Measurements from ENCODE around the gene KIF26B. TPM values are rescaled to one million over a fixed set of nuclear protein-coding genes. Genes with fewer than 3 reads are reported as not detected.

The KIF26B gene
- total RNA-seq, 2 experiments from 2014 or later: not detected

DNA sequence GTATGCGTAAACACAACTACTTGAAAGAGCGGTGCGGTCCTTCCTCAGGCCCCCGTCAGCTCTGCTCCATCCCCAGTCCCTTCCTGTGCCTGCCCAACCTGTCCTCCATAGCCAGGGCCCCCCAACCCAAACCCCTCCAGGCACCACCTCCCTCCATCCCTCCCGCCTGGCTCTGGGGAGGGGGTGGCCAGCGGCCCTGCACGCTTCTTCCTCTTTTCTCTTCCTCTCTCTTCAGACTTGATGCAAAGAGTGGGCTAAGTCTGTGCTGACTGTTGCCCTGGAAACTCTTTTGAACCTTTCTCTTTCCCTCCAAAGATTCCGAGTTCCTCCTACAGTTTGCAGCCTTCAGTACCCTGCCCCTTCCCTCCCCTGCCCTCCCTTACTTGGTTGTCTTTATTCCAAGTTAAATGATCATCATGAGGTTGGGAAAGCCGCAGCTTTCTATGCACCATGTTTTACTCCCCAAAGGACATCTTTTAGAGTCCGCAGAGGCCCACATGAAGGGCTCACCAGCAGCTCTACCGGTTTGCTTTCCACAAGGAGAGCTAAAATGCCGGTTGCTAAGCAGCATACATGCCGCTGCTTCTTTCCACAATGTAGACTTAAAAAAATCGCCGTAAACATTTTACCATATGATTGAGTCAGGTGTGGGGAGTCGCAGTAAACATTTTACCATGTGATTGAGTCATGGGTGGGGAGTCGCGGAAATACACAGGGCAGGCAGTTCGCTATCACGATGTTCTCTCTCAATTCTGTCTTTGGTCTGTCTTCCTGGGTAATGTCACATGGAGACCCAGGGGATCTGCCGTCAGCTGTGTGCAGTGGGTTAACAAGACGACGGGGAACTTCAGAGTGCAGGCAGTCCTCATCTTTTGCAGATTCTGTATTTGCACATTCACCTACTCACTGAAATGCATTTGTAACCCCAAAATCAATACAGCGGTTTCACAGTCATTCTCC lies 525.3 kb downstream of the KIF26B start:
- peak; percentile 19 for DNase-seq (ENCODE audit: low spot score)
- no TSS peak for BruUV-seq (replicated peaks)
- TF ChIP-seq, protein P1, sequence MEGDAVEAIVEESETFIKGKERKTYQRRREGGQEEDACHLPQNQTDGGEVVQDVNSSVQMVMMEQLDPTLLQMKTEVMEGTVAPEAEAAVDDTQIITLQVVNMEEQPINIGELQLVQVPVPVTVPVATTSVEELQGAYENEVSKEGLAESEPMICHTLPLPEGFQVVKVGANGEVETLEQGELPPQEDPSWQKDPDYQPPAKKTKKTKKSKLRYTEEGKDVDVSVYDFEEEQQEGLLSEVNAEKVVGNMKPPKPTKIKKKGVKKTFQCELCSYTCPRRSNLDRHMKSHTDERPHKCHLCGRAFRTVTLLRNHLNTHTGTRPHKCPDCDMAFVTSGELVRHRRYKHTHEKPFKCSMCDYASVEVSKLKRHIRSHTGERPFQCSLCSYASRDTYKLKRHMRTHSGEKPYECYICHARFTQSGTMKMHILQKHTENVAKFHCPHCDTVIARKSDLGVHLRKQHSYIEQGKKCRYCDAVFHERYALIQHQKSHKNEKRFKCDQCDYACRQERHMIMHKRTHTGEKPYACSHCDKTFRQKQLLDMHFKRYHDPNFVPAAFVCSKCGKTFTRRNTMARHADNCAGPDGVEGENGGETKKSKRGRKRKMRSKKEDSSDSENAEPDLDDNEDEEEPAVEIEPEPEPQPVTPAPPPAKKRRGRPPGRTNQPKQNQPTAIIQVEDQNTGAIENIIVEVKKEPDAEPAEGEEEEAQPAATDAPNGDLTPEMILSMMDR (conservative IDR thresholded peaks at IDR 0.05; ENCODE audit: low read length): no peak
- no peak for TF ChIP-seq EZH2phosphoT487 (IDR thresholded peaks at IDR 0.05; ENCODE audit: borderline replicate concordance, low read depth, low read length)
- no peak overlapping the region for H3K4me3 ChIP-seq (ENCODE audit: low read depth, low read length, poor library complexity, severe bottlenecking)
- H3K9me3 ChIP-seq (ENCODE audit: low read length): no peaks in the 10 kb centered on the region
- ChIA-PET CTCF (ENCODE audit: unreplicated experiment) (no interaction called here), POLR2A (interaction anchor here (0.6 to 0.7 kb wide), 2 partner anchors 24 to 843 kb away, joined by 3 read pairs; no protein-coding TSS in a partner anchor)
- H3K27ac ChIP-seq (ENCODE audit: low read depth, low read length, poor library complexity, severe bottlenecking): no peak overlapping the region
- intact Hi-C loops (cut with micrococcal nuclease; ENCODE audit: unreplicated experiment): no loop called here
- no peaks in the 10 kb centered on the region for H3K36me3 ChIP-seq (ENCODE audit: insufficient read depth, low read length)
- H4K20me1 ChIP-seq (ENCODE audit: insufficient read depth, low read length): no peaks in the 10 kb centered on the region
- H2AFZ ChIP-seq (ENCODE audit: low read length): 0 out of 2 replicates have a peak overlapping the region, but pooled peaks have one; percentile 12
- H3K9me2 ChIP-seq (ENCODE audit: insufficient read depth, low read length): no peaks in the 10 kb centered on the region
- H3K4me2 ChIP-seq (ENCODE audit: low read length): 0 out of 2 replicates have a peak overlapping the region, but pooled peaks have one; percentile 4
- no peaks in the 10 kb centered on the region for H3K79me2 ChIP-seq (ENCODE audit: insufficient read depth, low read depth, low read length)
- peaks cover 8% of the 10 kb centered on the region for H3K4me1 ChIP-seq (ENCODE audit: insufficient read depth, low read length, poor library complexity, severe bottlenecking)

DNA sequence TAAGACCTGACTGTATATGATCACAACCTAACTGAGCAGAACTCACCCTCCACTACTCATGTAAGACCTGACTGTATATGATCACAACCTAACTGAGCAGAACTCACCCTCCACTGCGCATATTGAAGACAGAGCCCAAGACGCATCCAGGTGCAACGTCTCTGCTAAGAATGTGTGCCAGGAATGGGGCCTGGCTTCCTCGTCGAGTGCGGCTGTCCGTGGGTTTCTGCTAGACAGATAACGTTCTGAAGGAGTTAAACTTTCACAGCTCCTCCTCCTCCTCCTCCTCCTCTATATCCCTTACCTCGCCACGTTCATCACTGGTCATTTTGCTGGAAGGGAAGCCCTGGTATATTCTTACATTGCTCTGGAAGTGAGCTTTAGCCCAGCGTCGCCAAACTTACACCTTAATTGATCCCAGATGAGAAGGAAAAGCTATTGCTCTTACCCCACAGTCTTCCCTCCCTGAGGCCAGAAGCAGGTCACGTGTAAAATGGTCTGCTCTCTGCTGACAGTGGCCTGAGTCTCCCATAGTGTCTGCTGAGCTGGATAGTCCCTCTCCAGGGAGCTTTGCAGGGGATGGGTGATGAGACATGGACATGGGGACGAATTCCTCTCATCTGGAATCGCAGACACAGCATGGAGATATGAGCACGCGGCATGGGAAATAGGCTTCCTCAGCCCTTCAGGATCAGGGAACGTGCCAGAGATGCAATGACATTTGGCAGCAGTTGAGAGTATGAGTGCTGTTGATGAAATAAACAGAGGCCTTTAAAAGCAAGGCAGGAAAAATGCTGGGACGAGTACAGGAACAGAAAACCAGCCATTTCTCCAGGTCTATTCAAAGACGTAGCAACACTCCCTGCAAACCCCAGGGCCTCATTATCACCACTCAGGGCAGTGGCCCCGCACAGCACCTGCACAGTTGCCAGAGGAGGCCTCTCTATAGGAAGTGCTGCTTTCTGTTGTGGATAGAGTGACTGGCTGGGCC lies 528.1 kb downstream of the KIF26B start:
- H2AFZ ChIP-seq (ENCODE audit: low read length): no peak overlapping the region
- no peaks in the 10 kb centered on the region for H3K9me2 ChIP-seq (ENCODE audit: insufficient read depth, low read length)
- H3K4me2 ChIP-seq (ENCODE audit: low read length): no peak overlapping the region
- no peak overlapping the region for H3K27ac ChIP-seq (ENCODE audit: low read depth, low read length, poor library complexity, severe bottlenecking)
- peaks cover 8% of the 10 kb centered on the region for H3K4me1 ChIP-seq (ENCODE audit: insufficient read depth, low read length, poor library complexity, severe bottlenecking)
- TF ChIP-seq EZH2phosphoT487 (IDR thresholded peaks at IDR 0.05; ENCODE audit: borderline replicate concordance, low read depth, low read length): no peak
- BruUV-seq (replicated peaks): no TSS peak
- no peak for DNase-seq (ENCODE audit: low spot score)
- no peaks in the 10 kb centered on the region for H3K36me3 ChIP-seq (ENCODE audit: insufficient read depth, low read length)
- no peak overlapping the region for H3K4me3 ChIP-seq (ENCODE audit: low read depth, low read length, poor library complexity, severe bottlenecking)
- no peaks in the 10 kb centered on the region for H4K20me1 ChIP-seq (ENCODE audit: insufficient read depth, low read length)
- intact Hi-C loops (cut with micrococcal nuclease; ENCODE audit: unreplicated experiment): no loop called here
- H3K79me2 ChIP-seq (ENCODE audit: insufficient read depth, low read depth, low read length): no peaks in the 10 kb centered on the region
- CTCF ChIA-PET (ENCODE audit: unreplicated experiment): interaction anchor here (0.6 kb wide), 1 partner anchor 25 kb away, joined by 3 read pairs; no protein-coding TSS in a partner anchor
- H3K9me3 ChIP-seq (ENCODE audit: low read length): no peaks in the 10 kb centered on the region
- POLR2A ChIA-PET: interaction anchor here (0.6 kb wide), 1 partner anchor 605 kb away, joined by 3 read pairs; no protein-coding TSS in a partner anchor

DNA sequence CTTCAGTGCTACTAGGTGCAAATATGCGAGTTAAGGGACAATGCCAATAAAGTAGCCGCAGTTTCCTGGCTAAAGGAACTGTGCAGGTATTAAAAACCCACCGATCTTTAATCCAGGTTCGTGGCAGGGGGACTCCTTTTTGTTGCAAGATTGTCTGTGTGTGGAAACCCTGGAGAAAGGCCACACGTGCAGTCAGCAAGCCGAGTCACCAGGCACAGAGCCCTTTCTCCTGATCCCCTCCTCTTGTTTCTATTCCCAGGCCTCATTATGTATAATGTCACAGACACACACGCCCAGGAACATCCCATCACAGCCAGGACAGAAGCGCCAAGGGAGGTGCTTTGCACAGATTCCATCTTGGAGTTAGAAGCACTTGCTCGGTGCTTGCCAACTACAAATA lies 528.9 kb downstream of the KIF26B start:
- H2AFZ ChIP-seq (ENCODE audit: low read length): no peak overlapping the region
- TF ChIP-seq, protein P1 (conservative IDR thresholded peaks at IDR 0.05; ENCODE audit: low read length): no peak
- TF ChIP-seq EZH2phosphoT487 (IDR thresholded peaks at IDR 0.05; ENCODE audit: borderline replicate concordance, low read depth, low read length): no peak
- H3K4me3 ChIP-seq (ENCODE audit: low read depth, low read length, poor library complexity, severe bottlenecking): no peak overlapping the region
- intact Hi-C loops (cut with micrococcal nuclease; ENCODE audit: unreplicated experiment): no loop called here
- H3K27ac ChIP-seq (ENCODE audit: low read depth, low read length, poor library complexity, severe bottlenecking): no peak overlapping the region
- H3K9me2 ChIP-seq (ENCODE audit: insufficient read depth, low read length): no peaks in the 10 kb centered on the region
- no peaks in the 10 kb centered on the region for H3K9me3 ChIP-seq (ENCODE audit: low read length)
- no peaks in the 10 kb centered on the region for H3K36me3 ChIP-seq (ENCODE audit: insufficient read depth, low read length)
- no peak for DNase-seq (ENCODE audit: low spot score)
- ChIA-PET CTCF (ENCODE audit: unreplicated experiment) (no interaction called here), POLR2A (no interaction called here)
- H3K4me1 ChIP-seq (ENCODE audit: insufficient read depth, low read length, poor library complexity, severe bottlenecking): peaks cover 8% of the 10 kb centered on the region
- H3K79me2 ChIP-seq (ENCODE audit: insufficient read depth, low read depth, low read length): no peaks in the 10 kb centered on the region
- H4K20me1 ChIP-seq (ENCODE audit: insufficient read depth, low read length): no peaks in the 10 kb centered on the region
- BruUV-seq (replicated peaks): no TSS peak
- no peak overlapping the region for H3K4me2 ChIP-seq (ENCODE audit: low read length)

Data from OCI-LY7 (cell line).